ACC112 (cell line): ENCODE results near the gene PSRC1.

Experiments used
- H2AFZ ChIP-seq: fragments of 200-600 bp; sonication (generic); one replicate; pipeline ENCODE4 v1.6.0; 2017; ENCODE audit warnings: antibody characterized with exemption, low read length; ENCODE audit not compliant: unreplicated experiment
- H3K27ac ChIP-seq: fragments of 200-600 bp; sonication (generic); 2 replicates; pipeline ENCODE4 v1.5.1; 2014; ENCODE audit warnings: low read depth, mild to moderate bottlenecking, antibody characterized with exemption, low read length, moderate library complexity
- H3K27me3 ChIP-seq: fragments of 200-600 bp; sonication (generic); 2 replicates; pipeline ENCODE4 v1.6.1; 2014; ENCODE audit warnings: mild to moderate bottlenecking, antibody characterized with exemption, low read length, moderate library complexity, mixed read lengths; ENCODE audit not compliant: insufficient read depth
- H3K36me3 ChIP-seq: fragments of 200-600 bp; sonication (generic); 2 replicates; pipeline ENCODE4 v1.6.1; 2016; ENCODE audit warnings: mild to moderate bottlenecking, antibody characterized with exemption, low read length, moderate library complexity, mixed read lengths; ENCODE audit not compliant: insufficient read depth
- H3K4me1 ChIP-seq: fragments of 200-600 bp; sonication (generic); one replicate; pipeline ENCODE4 v1.6.1; 2016; ENCODE audit warnings: low read length, mixed read lengths; ENCODE audit not compliant: insufficient read depth, unreplicated experiment, control insufficient read depth
- H3K4me3 ChIP-seq: fragments of 200-600 bp; sonication (generic); 2 replicates; pipeline ENCODE4 v1.5.1; 2014; ENCODE audit warnings: mild to moderate bottlenecking, low read depth, low read length
- H3K79me2 ChIP-seq: fragments of 200-600 bp; sonication (generic); one replicate; pipeline ENCODE4 v1.6.0; 2016; ENCODE audit warnings: low read length; ENCODE audit not compliant: control insufficient read depth, unreplicated experiment, insufficient read depth

The PSRC1 gene

DNA sequence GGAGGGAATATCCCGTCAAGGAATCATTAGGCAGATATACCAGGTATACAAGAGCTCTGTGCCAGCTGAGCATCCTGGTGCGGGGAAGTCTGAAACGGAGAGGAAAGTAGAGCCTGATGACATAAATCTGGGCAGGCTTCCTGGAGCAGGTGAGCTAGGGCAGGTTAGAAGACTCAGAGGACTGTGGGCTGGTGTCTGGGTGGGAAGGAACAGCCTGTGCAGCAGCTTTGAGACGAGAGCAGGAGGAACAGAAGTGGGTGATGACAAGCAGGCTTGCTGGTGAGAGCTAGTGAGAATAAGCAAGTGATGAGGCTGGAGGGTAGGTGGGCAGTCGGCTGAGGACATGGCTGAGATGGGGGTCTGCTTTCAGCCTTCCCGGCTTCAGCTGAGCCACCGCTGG, 26.9 kb downstream of the PSRC1 start:
- Histone ChIP-seq H3K79me2 (no peaks in the 10 kb centered on the region), H3K27ac (no peak overlapping the region), H2AFZ (no peak overlapping the region), H3K4me3 (no peak overlapping the region), H3K36me3 (no peaks in the 10 kb centered on the region), H3K4me1 (no peaks in the 10 kb centered on the region), H3K27me3 (no peaks in the 10 kb centered on the region)

DNA sequence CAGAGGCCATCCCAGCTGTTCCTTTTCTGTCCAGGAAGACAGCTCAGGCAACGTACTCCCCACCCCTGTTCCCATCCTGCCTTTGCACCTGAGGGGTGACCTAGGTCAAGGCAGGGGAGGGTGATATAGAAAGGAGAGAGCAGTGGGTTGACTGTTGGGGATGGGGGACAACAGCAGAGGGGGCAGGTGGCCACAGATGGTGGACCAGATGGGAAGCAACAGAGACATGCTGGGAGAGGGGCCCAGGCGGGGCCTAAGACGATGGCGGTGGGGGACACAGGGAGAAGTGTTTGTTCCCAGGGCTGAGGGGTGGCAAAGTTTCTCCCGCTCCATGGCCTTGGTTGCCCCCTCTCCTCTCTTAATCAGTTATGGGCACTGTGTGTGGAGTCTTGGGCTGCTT, 27.3 kb downstream of the PSRC1 start:
- no peaks in the 10 kb centered on the region for H3K4me1 ChIP-seq
- H3K27me3 ChIP-seq = no peaks in the 10 kb centered on the region

DNA sequence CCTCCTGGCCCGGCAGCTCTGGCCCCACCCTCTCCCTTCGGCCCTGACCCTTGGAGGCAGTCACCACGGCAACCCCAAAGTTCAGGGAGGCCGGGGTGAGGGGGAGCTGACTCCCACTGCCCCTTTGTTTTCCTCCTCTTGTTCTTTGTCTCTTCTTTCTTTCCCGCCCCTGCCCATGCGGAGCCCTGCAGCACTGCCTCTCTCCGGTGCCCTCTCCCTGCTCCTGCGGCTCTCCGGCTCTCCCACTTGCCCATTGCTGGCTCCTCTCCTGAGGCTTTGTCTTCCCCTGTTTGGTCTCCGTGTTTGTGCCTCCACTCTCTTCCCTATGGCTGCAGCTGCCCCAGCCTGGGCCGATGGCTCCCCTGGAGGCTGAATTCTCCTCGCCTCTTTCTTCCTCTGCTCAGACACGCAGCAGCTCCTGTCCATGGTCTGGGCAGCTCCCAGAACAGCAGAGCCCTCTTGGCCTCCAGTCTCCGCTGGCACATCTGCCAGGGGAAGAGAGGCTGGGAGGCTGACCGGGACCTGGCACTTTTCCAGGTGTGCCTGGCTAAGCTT, 27.8 kb downstream of the PSRC1 start:
- peaks cover 3% of the 10 kb centered on the region for H3K27me3 ChIP-seq
- H3K4me3 ChIP-seq = no peak overlapping the region
- H3K79me2 ChIP-seq = no peaks in the 10 kb centered on the region
- H2AFZ ChIP-seq = no peak overlapping the region
- H3K27ac ChIP-seq = no peak overlapping the region
- no peaks in the 10 kb centered on the region for H3K4me1 ChIP-seq
- H3K36me3 ChIP-seq = no peaks in the 10 kb centered on the region

More for the DNA sequence above, 27.3 kb downstream of the PSRC1 start:
- Histone ChIP-seq H3K4me3 (no peak overlapping the region), H3K79me2 (no peaks in the 10 kb centered on the region), H3K36me3 (no peaks in the 10 kb centered on the region), H2AFZ (no peak overlapping the region), H3K27ac (no peak overlapping the region)

DNA sequence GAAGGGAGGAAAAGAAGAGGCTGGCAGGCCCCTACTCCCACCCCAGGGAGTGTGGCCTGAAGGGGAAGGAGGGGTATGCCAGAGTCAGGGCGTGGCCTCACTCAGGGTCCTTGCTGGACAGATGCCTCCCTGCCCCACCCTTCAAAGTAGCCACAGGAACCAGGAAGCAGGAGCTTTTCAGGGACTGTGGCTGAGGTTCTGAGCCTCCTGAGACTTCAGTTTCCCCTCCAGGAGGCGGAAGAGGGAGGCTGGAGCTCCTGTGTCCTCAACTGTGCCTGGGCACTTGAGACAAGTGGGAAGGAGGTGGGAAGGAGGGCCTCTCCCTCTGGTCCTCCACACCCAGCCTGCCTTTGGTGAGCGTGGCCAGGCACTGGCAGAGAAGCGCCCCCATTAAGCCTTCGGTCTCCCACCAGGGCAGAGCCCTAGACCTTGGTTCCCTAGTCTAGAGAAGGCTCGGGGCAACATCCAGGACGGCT, 28.3 kb downstream of the PSRC1 start:
- no peak overlapping the region for H3K27ac ChIP-seq

DNA sequence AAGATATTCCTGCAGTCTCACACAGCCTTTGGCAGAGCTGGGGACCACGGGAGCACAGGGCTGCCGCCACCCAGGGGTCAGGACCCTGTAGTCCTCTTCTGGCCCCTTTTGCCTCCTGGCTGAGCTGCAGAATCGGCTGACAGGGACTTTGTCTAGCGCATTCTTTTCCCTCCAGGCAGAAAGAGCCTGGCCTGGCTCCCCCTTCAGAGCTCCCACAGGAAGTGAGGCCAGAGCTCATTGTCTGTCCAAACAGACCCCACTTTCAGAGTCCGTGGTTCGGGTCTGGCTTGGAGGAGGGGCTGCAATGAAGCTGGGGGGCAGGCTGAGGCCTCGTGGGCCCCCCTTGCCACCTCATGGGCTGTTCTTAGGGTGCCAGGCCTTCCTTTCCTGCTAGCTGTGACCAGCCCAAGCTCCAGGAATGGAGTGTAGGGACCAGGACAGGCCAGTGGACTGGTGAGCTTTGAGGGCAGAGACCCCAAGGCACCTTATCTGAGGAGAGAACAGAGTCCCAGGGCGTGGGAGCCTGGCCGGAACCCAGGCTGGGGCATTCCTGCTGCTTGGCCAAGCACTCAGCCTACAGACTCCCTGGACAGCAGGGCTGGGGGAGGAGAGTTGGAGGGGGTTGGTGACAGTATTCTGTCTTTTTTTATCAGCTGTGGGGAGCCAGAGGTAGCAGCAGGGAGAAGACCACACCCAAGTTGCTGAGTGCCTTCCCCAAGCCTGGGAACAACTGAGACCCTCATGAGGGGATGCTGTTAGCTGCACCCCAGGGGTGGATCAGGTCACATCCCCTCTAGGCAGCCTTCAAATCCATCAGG, 28.9 kb downstream of the PSRC1 start:
- Histone ChIP-seq H3K4me3 (no peak overlapping the region), H2AFZ (no peak overlapping the region), H3K36me3 (no peaks in the 10 kb centered on the region), H3K27me3 (peaks cover 6% of the 10 kb centered on the region), H3K79me2 (no peaks in the 10 kb centered on the region), H3K27ac (no peak overlapping the region), H3K4me1 (peaks cover 2% of the 10 kb centered on the region)

More for the DNA sequence above, 28.3 kb downstream of the PSRC1 start:
- Histone ChIP-seq H3K36me3 (no peaks in the 10 kb centered on the region), H3K4me1 (no peaks in the 10 kb centered on the region), H3K4me3 (no peak overlapping the region), H3K79me2 (no peaks in the 10 kb centered on the region), H3K27me3 (peaks cover 6% of the 10 kb centered on the region), H2AFZ (no peak overlapping the region)

DNA sequence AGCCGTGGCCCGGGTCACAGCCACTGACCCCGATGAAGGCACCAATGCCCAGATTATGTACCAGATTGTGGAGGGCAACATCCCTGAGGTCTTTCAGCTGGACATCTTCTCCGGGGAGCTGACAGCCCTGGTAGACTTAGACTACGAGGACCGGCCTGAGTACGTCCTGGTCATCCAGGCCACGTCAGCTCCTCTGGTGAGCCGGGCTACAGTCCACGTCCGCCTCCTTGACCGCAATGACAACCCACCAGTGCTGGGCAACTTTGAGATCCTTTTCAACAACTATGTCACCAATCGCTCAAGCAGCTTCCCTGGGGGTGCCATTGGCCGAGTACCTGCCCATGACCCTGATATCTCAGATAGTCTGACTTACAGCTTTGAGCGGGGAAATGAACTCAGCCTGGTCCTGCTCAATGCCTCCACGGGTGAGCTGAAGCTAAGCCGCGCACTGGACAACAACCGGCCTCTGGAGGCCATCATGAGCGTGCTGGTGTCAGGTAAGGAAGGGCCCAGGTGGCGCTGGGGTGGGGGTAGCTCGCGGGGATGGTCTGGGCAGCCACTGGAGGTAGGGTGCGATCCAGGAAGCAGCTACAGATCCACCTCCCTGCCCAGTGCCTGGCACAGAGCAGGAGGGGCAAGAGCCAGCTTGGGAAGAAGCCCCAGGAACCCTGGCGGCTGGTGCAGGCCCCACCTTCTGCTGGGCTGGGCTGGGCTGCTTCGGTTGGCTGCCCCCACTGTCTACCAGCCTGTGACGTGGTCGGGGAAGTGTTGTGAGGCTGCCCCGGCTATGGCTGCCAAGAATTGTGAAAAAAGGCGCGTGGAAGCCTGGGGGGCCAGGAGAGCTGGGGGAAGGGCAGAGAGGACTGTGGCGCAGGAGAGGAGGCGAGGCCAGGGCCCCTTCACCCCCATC, 29.8 kb downstream of the PSRC1 start:
- H3K27ac ChIP-seq = no peak overlapping the region
- peaks cover 6% of the 10 kb centered on the region for H3K27me3 ChIP-seq
- H3K79me2 ChIP-seq = no peaks in the 10 kb centered on the region
- no peak overlapping the region for H3K4me3 ChIP-seq
- no peaks in the 10 kb centered on the region for H3K36me3 ChIP-seq
- peaks cover 4% of the 10 kb centered on the region for H3K4me1 ChIP-seq
- no peak overlapping the region for H2AFZ ChIP-seq

DNA sequence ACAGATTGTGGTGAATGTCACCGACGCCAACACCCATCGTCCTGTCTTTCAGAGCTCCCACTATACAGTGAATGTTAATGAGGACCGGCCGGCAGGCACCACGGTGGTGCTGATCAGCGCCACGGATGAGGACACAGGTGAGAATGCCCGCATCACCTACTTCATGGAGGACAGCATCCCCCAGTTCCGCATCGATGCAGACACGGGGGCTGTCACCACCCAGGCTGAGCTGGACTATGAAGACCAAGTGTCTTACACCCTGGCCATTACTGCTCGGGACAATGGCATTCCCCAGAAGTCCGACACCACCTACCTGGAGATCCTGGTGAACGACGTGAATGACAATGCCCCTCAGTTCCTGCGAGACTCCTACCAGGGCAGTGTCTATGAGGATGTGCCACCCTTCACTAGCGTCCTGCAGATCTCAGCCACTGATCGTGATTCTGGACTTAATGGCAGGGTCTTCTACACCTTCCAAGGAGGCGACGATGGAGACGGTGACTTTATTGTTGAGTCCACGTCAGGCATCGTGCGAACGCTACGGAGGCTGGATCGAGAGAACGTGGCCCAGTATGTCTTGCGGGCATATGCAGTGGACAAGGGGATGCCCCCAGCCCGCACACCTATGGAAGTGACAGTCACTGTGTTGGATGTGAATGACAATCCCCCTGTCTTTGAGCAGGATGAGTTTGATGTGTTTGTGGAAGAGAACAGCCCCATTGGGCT, 30.6 kb downstream of the PSRC1 start:
- Histone ChIP-seq H3K4me3 (no peak overlapping the region), H3K79me2 (no peaks in the 10 kb centered on the region), H3K36me3 (no peaks in the 10 kb centered on the region), H2AFZ (no peak overlapping the region), H3K27ac (no peak overlapping the region), H3K4me1 (peaks cover 4% of the 10 kb centered on the region), H3K27me3 (peaks cover 6% of the 10 kb centered on the region)

DNA sequence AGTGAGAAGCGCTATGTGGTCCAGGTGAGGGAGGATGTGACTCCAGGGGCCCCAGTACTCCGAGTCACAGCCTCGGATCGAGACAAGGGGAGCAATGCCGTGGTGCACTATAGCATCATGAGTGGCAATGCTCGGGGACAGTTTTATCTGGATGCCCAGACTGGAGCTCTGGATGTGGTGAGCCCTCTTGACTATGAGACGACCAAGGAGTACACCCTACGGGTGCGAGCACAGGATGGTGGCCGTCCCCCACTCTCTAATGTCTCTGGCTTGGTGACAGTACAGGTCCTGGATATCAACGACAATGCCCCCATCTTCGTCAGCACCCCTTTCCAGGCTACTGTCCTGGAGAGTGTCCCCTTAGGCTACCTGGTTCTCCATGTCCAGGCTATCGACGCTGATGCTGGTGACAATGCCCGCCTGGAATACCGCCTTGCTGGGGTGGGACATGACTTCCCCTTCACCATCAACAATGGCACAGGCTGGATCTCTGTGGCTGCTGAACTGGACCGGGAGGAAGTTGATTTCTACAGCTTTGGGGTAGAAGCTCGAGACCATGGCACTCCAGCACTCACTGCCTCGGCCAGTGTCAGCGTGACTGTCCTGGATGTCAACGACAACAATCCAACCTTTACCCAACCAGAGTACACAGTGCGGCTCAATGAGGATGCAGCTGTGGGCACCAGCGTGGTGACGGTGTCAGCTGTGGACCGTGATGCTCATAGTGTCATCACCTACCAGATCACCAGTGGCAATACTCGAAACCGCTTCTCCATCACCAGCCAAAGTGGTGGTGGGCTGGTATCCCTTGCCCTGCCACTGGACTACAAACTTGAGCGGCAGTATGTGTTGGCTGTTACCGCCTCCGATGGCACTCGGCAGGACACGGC, 31.4 kb downstream of the PSRC1 start:
- H3K4me1 ChIP-seq = peaks cover 4% of the 10 kb centered on the region
- H2AFZ ChIP-seq = no peak overlapping the region
- no peaks in the 10 kb centered on the region for H3K79me2 ChIP-seq
- peaks cover 6% of the 10 kb centered on the region for H3K27me3 ChIP-seq
- H3K27ac ChIP-seq = no peak overlapping the region
- no peak overlapping the region for H3K4me3 ChIP-seq
- no peaks in the 10 kb centered on the region for H3K36me3 ChIP-seq

DNA sequence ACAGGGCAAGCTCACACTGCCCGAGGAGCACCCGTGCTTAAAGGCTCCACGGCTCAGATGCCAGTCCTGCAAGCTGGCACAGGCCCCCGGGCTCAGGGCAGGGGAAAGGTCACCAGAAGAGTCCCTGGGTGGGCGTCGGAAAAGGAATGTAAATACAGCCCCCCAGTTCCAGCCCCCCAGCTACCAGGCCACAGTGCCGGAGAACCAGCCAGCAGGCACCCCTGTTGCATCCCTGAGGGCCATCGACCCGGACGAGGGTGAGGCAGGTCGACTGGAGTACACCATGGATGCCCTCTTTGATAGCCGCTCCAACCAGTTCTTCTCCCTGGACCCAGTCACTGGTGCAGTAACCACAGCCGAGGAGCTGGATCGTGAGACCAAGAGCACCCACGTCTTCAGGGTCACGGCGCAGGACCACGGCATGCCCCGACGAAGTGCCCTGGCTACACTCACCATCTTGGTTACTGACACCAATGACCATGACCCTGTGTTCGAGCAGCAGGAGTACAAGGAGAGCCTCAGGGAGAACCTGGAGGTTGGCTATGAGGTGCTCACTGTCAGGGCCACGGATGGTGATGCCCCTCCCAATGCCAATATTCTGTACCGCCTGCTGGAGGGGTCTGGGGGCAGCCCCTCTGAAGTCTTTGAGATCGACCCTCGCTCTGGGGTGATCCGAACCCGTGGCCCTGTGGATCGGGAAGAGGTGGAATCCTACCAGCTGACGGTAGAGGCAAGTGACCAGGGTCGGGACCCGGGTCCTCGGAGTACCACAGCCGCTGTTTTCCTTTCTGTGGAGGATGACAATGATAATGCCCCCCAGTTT, 32.3 kb downstream of the PSRC1 start:
- H3K79me2 ChIP-seq = no peaks in the 10 kb centered on the region
- H3K36me3 ChIP-seq = no peaks in the 10 kb centered on the region
- H3K27ac ChIP-seq = no peak overlapping the region
- no peak overlapping the region for H2AFZ ChIP-seq
- peaks cover 4% of the 10 kb centered on the region for H3K4me1 ChIP-seq
- H3K4me3 ChIP-seq = no peak overlapping the region; the same call in 1 of the 2 replicates
- peaks cover 6% of the 10 kb centered on the region for H3K27me3 ChIP-seq
